ENCODE measurements around the gene ADIG.

ADIG gene

DNA sequence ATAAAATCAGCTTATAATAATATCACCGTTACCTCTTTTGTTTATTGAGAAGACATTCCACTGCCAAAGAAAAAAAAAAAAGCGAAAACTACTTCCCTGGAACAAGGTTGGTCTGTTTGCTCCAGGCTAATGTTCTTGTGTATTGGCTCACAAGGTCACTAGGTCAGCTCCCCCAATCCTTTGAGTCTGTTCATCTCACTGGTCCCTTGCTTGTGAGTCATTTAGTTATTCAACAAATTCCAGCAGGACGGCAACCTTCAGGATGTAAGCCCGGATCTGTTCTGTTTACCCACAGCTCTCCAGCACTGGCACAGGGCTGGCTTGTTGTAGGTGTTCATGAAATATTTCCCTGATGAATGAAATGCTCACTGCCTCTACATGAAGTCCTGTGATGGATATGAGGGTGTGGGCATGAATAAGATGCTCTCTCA, 23.9 kb downstream of the ADIG start:
- no peak for TF ChIP-seq MYC (IDR thresholded peaks at IDR 0.05; ENCODE audit: low read depth, low read length)
- no peak overlapping the region for H3K4me3 ChIP-seq (ENCODE audit: low read depth, low read length)
- DNase-seq (ENCODE audit: low read depth), result no peak

DNA sequence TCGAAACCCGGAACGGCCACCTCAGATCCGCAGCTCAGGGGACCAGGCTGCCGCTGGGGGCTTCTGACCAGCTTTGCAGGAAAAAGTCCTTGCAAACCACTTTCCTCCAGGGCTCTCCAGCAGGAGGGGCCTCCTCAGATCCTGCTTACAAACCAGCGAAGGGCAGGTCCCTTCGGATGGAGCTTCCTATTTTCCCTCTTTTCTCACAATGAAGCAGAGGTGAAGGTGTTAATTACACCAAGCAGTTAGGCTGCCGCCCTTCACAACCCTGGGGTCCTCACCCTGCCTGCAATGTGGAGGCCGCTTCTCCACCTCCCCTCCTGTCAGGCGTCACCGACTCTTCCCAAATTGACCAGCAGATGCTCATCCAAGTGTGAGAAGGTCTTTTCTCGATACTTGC, 26.4 kb downstream of the ADIG start:
- DNase-seq (ENCODE audit: low read depth), result no peak
- no peak overlapping the region for H3K4me3 ChIP-seq (ENCODE audit: low read depth, low read length)
- no peak for TF ChIP-seq MYC (IDR thresholded peaks at IDR 0.05; ENCODE audit: low read depth, low read length)
- no peak for TF ChIP-seq POLR2A (IDR thresholded peaks at IDR 0.05; ENCODE audit: extremely low read depth, insufficient read length)
- TF ChIP-seq, protein P1, sequence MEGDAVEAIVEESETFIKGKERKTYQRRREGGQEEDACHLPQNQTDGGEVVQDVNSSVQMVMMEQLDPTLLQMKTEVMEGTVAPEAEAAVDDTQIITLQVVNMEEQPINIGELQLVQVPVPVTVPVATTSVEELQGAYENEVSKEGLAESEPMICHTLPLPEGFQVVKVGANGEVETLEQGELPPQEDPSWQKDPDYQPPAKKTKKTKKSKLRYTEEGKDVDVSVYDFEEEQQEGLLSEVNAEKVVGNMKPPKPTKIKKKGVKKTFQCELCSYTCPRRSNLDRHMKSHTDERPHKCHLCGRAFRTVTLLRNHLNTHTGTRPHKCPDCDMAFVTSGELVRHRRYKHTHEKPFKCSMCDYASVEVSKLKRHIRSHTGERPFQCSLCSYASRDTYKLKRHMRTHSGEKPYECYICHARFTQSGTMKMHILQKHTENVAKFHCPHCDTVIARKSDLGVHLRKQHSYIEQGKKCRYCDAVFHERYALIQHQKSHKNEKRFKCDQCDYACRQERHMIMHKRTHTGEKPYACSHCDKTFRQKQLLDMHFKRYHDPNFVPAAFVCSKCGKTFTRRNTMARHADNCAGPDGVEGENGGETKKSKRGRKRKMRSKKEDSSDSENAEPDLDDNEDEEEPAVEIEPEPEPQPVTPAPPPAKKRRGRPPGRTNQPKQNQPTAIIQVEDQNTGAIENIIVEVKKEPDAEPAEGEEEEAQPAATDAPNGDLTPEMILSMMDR (IDR thresholded peaks at IDR 0.05; ENCODE audit: low read depth, low read length), result no peak
- TF ChIP-seq, protein P2, sequence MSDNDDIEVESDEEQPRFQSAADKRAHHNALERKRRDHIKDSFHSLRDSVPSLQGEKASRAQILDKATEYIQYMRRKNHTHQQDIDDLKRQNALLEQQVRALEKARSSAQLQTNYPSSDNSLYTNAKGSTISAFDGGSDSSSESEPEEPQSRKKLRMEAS (IDR thresholded peaks at IDR 0.05; ENCODE audit: low read depth, low read length), result no peak

DNA sequence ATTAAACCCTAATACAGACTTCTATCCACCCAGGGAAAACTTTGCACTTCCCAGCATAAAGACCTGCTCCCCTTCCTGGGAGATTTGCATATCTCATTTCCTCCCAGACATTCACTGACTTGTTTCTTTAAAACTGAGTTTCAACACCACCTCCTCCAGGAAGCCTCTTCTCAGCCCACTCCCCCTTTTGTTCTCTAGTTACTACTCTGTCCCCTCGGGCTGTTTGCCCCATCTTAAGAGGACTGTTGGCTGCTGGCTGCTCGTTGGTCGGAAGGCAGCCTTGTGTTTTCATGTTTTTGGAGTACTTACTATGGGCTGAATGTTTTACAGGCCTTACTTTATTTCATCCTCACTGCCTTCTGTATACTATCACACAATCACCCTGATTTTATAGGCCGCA, 27.2 kb downstream of the ADIG start:
- TF ChIP-seq MYC (IDR thresholded peaks at IDR 0.05; ENCODE audit: low read depth, low read length), result no peak
- TF ChIP-seq, protein P1 (IDR thresholded peaks at IDR 0.05; ENCODE audit: low read depth, low read length), result no peak
- H3K4me3 ChIP-seq (ENCODE audit: low read depth, low read length), result no peak overlapping the region
- no peak for DNase-seq (ENCODE audit: low read depth)

DNA sequence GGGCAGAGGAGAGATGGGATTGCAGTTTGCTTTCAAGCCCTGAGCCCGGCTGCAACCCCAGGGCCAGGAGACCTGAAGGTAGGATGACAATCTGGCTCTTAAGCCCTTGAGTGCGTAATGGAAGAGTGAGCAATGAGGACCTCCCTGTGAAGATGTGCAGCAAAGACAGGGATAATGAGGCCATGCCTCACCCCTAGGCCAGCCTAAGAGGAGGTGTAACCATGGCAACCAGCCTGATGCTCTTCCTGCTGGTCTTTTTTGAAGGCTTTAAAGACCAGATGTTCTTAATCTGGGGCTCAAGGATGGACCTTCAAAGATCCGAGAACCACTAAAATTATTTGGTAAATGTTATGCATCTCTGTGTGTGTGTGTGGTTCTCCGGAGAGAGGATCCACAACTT, 28.8 kb downstream of the ADIG start:
- no peak overlapping the region for H3K4me3 ChIP-seq (ENCODE audit: low read depth, low read length)
- TF ChIP-seq, protein P1 (IDR thresholded peaks at IDR 0.05; ENCODE audit: low read depth, low read length), result no peak
- TF ChIP-seq, protein P2 (IDR thresholded peaks at IDR 0.05; ENCODE audit: low read depth, low read length), result no peak
- TF ChIP-seq POLR2A (IDR thresholded peaks at IDR 0.05; ENCODE audit: extremely low read depth, insufficient read length) (no peak), MYC (IDR thresholded peaks at IDR 0.05; ENCODE audit: low read depth, low read length) (no peak)
- DNase-seq (ENCODE audit: low read depth), result no peak

DNA sequence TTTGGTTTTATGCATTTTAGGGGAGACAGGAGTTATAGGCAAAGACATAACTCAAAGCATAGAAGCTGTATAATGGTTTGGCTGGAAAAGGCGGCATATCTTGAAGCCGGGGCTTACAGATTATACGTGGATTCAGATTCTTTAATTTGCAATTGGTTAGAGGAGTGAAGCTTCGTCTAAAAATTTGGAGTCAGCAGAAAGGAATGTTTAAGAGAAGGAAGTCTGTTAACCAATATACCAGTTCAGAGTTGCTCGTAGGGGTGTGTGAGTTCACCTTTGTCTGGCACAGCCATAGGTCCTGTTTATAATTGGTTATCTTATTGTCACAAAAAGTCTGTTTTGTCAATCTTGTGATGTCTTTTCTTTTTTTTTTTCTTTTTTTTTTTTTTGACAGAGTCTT, 29.5 kb downstream of the ADIG start:
- TF ChIP-seq, protein P2 (IDR thresholded peaks at IDR 0.05; ENCODE audit: low read depth, low read length), result no peak
- TF ChIP-seq, protein P1 (IDR thresholded peaks at IDR 0.05; ENCODE audit: low read depth, low read length), result no peak
- TF ChIP-seq POLR2A (IDR thresholded peaks at IDR 0.05; ENCODE audit: extremely low read depth, insufficient read length), result no peak
- TF ChIP-seq MYC (IDR thresholded peaks at IDR 0.05; ENCODE audit: low read depth, low read length), result no peak
- no peak overlapping the region for H3K4me3 ChIP-seq (ENCODE audit: low read depth, low read length)
- no peak for DNase-seq (ENCODE audit: low read depth)

DNA sequence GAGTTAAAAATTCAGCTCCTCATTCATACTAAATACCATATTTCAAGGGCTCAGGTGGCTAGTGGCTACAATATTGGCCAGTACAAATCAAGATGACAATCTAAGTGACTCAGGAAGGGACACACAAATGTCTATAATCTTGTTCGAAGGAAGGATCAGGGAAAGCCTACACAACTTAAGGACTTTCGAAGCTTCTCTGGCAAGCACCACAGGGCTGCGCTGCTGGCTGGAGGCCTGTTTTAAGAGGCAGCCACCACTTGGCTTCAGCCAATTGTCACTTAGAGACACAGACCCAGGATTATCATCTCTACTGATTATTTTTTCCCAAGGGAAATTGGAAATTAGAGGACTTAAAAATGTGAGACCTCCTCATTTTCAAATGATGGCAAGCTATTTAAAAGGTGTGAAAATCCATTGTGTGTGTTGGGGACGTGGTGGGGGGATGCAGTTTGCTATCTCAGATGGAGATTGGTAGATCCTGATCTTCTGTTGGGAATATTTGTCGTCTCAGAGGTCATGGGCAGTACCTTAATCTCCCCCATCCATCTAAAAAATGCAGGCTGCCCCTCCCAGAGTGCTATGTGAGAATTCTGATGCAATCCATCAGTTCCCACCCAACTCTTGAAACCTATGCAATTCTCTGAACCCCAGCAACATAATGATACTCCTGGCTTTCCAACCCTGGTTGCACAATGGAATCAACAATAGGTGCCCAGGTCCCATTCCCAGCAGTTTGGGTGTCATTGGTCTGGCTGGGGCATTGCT, 31.9 kb downstream of the ADIG start:
- DNase-seq (ENCODE audit: low read depth), result no peak
- TF ChIP-seq POLR2A (IDR thresholded peaks at IDR 0.05; ENCODE audit: extremely low read depth, insufficient read length) (no peak), MYC (IDR thresholded peaks at IDR 0.05; ENCODE audit: low read depth, low read length) (no peak)
- TF ChIP-seq, protein P2 (IDR thresholded peaks at IDR 0.05; ENCODE audit: low read depth, low read length), result no peak
- TF ChIP-seq, protein P1 (IDR thresholded peaks at IDR 0.05; ENCODE audit: low read depth, low read length), result no peak
- no peak overlapping the region for H3K4me3 ChIP-seq (ENCODE audit: low read depth, low read length)

Data from NB4 (cell line).